ENCODE data around the gene LRIT1.

The LRIT1 gene

DNA sequence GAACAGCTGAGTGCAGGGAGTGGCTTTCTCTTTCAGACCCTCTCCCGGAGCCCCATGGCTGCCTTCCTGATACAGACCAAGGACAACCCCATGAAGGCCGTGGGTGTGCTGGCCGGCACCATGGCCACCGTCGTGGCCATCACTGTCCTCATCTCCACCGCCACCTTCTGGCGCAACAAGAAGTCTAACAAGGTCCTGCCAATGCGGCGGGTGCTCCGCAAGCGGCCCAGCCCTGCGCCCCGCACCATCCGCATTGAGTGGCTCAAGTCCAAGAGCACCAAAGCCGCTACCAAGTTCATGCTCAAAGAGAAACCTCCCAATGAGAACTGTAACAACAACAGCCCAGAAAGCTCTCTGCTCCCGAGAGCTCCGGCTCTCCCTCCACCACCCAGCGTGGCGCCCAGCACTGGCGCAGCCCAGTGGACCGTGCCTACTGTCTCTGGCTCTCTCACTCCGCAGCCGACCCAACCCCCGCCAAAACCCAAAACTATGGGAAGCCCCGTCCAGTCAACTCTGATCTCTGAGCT lies 27.2 kb downstream of the LRIT1 start:
- no peak for DNase-seq (ENCODE audit: low spot score)

DNA sequence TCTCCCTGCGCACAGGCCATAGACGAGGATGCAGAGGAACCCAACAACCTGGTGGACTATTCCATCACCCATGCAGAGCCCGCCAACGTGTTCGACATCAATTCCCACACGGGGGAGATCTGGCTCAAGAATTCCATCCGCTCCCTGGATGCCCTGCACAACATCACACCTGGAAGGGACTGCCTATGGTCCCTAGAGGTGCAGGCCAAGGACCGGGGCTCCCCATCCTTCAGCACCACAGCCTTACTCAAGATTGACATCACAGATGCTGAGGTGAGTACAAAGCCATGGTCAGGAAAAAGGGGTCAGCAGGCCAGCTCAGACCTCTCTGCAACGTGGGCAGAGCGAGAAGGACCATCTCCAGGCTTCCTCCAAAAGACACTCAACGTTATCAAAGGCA lies 28.3 kb downstream of the LRIT1 start:
- DNase-seq (ENCODE audit: low spot score), result no peak

DNA sequence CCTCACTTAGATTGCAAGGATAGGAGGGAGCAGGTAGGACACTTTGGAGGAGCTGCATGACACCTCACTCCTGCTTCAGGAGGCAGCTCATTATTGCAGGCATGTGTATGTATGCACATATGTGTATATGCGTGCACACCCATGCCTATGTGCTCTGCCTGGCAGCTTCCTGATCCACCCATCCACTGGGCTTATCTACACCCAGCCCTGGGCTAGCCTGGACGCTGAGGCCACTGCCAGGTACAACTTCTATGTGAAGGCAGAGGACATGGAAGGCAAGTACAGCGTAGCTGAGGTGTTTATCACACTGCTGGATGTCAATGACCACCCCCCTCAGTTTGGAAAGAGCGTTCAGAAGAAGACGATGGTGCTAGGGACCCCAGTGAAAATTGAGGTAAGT lies 29.3 kb downstream of the LRIT1 start:
- no peak for DNase-seq (ENCODE audit: low spot score)

DNA sequence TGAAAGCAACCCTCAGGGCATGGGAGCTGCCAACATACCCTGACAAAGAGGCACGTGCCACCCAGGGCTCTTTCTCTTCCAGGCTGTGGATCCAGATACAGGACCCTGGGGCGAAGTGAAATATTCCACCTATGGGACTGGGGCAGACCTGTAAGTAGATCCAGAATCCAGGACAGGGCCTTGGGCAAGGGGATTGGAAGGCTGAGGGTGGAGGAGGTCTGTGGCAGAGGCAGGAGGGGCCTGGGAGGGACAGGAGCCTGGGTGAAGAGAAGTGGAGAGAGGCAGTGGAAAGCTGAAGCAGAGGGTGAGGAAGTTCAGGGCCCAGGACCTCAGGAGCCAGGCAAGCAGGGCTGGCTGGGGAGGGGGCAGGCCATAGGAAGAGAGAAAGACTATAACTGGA lies 29.8 kb downstream of the LRIT1 start:
- DNase-seq (ENCODE audit: low spot score), result no peak

DNA sequence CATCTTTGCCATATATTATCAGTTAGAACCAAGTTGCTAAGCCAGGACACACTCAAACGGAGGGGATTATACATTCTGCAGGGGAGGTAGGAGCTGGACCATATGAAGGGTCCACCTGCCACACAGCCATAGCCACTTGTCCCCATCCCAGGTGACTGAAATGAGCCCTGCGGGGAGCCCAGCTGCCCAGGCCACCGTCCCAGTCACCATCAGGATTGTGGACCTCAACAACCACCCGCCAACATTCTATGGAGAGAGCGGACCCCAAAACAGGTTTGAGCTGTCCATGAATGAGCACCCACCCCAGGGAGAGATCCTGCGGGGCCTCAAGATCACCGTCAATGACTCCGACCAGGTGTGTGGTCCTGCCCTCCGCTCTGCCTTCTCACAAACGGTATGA lies 33.3 kb downstream of the LRIT1 start:
- no peak for DNase-seq (ENCODE audit: low spot score)

DNA sequence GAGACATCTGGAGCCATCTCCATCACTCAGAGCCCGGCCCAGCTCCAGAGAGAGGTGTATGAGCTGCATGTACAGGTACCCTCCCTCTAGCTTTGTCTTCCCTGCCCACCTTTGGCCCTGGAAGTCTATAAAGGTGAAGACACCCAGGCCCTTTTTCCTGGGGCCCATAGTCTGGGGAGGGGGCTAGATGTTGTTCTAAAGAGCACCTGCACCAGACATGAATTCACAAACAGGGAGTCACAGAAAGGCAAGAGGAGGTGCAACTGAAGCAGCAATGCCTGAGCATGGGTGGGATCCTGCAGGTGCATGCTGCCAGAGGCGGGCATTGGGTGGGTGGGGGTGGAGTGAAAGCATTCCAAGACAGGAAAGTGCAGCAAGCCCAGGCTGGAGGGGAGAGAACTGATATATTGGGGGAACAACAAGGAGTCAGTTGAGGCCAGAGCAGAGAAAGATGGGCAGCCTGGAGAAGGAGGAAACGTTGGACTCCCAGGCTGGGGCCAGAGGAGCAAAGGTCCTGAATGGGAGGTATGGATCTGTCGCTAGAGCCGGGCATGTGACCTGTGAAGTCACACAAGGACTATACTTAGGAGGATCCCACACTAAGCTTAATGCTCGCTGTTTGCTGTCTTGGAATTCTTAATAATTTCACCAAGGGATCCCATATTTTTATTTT lies 35.4 kb downstream of the LRIT1 start:
- no peak for DNase-seq (ENCODE audit: low spot score)

DNA sequence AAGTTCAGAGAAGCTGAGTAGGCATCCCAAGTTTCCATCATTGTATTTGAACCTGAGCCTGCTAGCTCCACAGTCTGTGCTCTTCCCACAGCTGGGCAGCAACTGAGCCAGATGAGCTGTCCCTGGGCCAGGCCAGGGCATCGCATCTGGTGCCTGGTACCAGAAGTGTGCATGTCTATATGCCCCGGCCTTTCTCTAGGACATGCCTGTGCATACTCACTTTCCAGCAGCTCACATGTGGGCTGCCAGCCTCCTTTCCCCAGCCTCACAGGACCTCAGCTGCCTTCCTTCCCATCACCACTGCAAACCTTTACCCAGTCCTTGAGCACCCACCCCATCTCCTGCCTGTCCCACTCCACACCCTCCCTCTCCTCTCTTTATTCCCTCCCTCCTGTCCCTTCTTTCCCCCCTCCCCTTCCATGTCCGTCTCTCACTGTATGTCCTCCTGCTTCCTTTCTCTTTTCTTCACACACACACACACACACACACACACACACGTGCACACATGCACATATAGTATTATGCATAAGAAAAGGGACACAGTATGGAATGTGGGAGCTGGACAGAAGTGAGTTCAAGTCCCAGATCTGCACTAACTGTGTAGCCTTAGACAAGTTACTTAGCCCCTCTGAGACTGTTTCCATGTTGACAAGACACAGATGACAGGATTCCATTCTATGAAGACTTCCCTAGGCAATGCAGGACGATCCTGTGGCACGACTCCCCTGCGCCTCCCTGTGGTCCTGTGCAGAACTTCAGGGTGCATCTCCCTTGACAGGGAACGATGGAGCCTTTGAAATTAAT lies 36.1 kb downstream of the LRIT1 start:
- DNase-seq (ENCODE audit: low spot score), result peak; percentile 63

DNA sequence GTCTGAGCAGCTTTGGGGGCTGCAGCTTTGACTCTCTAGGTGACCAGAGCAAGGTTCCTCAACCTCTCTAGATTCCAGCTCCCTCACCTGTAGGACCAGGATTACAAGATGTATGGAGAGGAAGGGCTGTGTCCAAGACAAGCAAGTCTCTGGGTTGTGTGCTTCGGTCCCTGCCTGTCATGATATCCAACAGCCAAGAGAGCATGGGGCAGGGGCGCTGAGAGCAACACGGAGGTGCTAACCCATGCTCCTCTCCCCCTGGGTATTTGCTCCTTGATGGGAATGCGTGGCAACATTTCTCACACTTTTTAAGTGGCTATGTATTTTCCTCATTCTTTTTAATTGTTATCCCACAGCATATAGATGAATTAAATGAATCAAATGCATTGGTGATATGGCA lies 36.7 kb downstream of the LRIT1 start:
- no peak for DNase-seq (ENCODE audit: low spot score)

DNA sequence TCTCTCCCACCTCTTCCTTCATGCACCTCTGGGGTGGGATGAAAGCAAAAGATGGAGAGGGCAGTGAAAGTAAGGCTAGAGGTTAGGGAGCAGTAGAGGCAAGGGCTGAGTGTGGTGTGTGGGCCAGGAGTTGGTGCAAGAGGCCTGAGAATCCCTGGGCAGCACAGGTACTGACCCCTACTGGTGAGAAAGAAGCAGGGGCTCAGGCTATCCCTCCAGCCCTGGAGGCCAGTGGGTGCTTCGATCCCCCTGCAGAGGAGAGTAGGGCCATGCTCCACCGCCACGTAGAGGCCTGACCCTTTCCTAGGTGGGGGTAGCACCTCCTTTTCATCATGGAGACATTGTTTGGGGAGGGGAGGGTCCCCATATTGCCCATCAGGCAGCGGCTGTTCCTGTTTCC lies 37.2 kb downstream of the LRIT1 start:
- DNase-seq (ENCODE audit: low spot score), result no peak

DNA sequence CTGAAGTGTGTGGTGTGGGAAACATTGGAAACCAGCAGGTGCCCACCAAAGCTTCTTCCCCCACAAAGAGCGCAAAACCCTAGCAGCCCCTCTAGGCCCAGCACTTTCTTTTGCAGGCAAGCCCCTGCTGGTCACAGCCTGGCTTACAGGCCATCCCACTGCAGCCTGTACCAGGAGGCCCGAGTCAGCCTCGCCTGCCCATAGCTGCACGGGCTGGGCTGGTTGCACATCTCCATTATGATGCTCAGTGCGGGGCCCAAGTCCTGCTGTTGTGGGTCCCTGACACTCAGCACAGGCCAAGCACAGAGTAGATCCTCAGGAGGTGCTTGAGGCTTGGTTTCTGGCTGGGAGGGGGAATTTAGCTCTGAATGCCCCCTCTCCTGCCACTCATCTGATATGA lies 39.0 kb downstream of the LRIT1 start:
- DNase-seq (ENCODE audit: low spot score), result no peak

DNA sequence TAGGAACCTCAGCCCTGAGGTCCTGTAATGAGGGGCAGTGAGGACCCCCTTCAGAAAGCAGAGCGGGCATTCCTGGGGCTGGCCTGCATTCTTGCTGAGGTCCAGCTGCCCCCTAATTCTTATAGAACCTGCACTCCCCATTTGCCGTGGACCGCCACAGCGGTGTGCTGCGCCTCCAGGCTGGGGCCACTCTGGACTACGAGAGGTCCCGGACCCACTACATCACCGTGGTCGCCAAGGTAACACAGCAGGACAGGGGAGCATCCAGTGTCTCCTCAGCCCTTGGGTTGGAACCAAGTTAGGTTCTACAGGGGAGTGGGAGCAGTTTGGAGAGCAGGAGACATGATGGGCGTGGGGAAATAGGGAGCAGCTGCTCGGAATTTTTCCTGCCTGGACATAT lies 39.7 kb downstream of the LRIT1 start:
- no peak for DNase-seq (ENCODE audit: low spot score)

DNA sequence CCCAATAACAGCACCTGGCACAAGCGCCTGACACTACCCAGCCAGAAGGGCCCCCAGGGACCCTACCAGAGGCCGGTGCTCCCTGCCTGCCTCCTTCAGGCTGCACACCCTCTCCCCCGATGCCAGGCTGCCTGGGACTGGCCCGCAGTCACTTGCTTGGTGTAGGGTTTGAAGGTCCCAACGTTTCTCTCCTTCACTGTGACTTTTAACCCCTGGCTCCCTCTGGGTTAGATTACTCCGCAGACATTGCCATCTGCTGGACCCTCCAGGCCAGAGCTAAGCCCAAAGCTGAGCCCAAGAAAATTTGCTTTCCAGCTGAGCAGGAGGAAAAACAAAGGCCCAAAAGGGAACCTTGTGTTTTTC lies 40.1 kb downstream of the LRIT1 start:
- DNase-seq (ENCODE audit: low spot score), result no peak

DNA sequence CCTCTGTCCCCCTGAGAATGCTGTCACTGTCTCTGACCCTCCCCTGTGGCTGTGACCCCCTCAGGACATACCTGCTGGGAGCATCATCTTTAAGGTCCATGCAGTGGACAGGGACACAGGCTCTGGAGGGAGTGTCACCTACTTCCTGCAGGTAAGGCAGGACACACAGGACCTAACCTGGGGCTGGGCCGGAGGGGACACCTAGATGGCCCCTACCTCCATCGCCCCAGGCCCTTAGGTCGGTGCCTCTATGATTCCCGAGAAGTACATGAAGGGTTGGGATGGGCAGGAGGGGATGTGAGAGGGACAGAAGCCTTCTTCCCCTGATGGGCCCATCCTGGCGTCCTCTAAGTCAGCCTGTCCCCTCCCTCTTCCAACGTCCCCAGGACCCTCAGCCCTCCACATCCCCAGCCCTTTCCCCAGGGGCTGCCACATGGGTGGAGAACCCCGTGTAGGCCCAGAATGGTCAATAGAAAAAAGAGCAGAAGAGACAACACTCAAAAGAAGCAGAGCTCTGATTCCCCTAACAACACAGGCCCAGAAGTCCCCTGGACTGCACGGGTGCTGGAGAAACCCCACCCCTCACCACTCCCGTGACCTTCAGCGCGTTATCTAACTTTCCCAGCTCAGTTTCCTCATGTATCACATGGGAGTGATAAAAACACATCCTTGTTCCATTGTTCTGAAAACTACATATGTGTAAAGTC lies 40.7 kb downstream of the LRIT1 start:
- DNase-seq (ENCODE audit: low spot score), result no peak

DNA sequence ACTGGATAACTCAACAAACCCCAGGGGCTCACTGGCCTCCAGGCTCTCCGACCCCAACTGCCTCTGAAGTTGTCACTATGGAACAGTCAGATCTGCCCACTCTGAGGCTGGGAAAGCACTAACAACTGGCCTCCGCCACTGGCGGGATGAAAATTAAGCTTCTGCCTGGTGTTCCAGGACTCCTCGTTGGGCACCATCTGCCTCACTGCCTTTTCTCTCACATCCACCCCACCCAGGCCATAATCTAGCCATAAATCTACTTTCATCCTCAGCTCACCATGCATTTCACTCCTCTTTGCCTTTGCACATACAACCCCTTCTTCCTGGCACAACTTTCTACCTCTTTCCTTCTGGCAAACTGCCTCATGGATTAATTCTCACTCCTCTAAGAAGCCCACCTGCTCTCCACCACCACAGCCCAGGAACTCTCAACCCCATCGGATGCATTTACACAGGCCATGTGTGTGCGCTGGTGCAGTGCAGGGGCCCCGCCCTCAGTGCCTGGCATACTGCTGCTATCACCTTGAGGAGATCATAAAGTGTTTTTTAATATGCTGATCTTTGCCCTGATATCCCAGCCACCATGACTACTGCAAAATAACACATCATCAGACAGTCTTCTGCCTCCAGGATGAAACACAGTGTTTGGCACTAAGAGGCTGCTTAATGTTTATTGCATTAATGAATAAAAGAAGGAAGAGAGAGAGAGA lies 43.0 kb downstream of the LRIT1 start:
- no peak for DNase-seq (ENCODE audit: low spot score)

DNA sequence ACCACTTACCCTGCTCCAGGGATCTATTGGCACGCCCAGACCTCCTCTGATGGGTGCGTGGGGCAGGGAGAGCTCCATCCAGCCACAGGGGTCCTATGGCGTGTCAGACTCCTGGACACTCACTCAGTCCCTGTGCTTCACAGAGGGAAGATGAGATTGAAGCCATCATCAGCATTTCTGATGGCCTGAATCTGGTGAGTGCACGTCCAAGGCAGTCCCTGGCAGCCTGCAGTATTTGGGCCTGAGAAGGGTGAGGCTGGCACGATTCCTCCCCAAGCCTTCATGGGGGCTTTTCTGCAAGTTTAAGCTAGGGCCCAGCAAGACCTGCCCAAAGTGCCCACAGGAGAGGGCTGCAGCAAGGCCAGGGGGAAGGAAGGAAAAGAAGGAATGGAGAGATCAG lies 43.7 kb downstream of the LRIT1 start:
- DNase-seq (ENCODE audit: low spot score), result no peak

DNA sequence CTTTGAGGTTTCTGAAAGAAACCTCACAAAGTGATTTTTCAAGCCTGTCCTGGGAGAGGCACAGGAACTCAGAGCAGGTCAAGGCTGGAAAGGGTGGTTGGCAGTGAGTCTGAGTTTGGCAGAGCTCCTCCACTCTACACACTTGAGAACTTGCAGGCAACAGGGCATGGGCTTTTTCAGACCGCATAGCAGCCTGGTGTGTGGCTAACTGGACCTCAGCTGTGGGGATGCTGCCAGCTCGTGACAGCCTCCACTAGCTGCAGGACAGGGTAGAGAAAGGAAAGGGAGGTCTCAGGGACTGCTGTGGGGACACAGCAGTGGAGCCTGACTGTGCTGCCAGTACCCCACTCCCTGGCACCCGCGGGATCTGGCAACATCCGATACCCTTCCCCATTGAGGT lies 44.4 kb downstream of the LRIT1 start:
- DNase-seq (ENCODE audit: low spot score), result no peak

DNA sequence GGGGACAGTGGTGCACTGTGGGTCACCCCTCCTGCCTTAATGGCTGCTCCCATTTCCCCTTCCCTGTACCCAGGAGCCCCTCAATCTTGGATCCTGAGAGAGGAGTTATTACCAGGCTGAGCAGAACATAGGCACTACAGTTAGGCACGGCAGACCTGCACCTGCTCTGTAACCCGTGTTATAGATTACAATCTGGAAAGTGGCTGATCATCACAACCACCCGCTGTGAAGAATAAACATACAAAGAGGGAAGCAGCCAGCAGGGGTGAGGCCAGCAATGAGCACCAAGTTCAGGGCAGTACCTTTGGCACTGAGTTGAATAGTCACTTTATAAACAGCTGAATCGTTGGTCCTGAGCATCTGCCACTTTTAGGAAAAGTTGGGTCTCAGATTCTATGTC lies 45.3 kb downstream of the LRIT1 start:
- no peak for DNase-seq (ENCODE audit: low spot score)

DNA sequence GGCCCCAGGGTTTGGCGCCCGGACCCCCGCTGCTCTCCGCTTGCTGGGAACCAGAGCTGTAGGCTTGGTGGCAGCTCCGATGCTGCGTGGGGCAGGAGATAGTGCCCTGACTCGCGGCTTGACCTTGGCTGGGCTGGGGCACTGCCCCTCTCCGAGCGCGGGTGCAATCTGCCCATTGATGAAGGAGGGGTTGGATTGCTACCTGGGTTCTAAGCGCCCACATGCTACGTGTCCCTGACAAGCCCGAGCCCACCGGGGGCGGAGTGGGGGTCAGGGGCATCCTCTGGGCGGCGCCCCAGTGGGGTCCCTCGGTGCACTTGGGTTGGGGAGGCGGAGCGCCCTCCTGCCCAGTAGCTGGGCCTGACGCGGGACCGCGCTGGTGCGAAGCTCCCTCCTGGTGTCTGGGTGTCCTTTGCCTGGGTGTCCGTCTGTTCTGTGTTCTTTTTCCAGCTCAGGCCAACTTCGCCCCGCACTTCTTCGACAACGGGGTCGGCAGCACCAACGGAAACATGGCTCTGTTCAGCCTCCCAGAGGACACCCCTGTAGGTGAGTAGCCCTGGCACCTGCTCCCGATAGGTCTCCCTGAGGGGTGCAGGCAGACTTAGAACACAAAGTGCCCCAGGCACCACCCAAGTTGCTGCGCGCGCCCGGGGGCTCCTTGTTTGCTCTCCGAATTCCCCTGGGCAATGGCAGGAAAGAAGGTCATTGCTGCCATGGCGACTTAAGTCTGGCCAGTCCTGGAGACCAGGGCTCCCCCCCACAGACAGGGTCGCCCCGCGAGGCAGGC lies 46.1 kb downstream of the LRIT1 start:
- no peak for DNase-seq (ENCODE audit: low spot score)

DNA sequence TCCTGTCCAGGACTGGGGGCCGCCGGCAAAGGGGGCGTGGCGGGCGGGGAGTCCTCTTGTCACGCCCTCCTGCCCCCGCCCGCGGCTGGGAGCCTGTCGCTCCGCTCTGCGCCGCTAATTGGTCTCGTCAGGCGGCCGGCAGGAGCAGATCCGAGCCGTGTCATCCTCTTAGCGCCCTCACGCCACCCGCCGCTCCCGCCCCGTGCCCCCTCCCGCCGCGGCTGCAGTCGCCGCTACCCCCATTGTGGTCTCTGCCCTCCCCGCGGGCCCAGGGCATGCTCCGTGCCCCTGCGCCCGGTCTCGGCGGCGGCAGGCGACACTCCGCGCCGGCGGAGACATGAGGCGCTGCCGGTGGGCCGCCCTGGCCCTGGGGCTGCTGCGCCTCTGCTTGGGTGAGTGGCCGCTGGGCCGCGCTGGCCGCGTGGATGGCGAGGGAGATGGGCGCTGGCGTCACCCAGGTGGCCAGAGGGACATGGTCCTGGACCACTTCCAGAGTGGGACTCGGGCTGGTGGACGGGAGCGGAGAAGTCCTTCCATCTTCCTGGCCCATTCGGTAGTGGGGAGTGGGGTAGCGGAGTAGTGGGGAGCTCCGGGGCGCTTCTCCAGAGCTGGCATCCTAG lies 46.8 kb downstream of the LRIT1 start, which contains the start of gene CDHR1:
CDHR1 (plus strand) TSS at position 114 of the 620 bp plus-strand sequence; CDS start at position 338, 224 bp downstream.
- DNase-seq (ENCODE audit: low spot score), result no peak

DNA sequence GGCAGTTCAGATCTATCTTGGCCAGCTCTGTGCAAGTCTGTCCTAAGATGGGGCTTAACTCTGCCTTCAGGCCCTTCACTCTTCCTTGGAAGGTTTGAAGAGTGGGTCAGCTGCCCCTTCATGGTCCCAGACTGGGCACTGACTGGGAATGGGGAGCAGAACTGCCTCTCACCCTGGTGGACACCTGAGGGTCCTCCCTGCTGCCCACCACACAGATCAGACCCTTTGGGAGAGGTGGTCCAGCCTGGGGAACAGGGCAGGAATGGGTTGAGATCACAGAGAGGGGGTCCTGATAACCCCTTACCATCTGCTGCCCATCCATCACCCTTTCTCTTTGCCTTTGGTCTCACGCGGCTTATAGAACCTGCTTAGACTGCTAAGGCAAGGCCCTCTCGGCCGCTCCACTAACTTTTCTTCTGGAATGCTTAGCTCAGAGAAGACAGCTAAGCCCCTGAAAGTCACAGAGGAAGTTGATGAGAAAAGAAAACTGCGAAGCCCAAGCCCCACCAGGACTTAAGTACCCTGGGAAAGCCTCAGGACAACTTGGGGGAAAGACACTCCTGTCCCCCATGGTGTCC lies 47.4 kb downstream of the LRIT1 start:
- no peak for DNase-seq (ENCODE audit: low spot score)

DNA sequence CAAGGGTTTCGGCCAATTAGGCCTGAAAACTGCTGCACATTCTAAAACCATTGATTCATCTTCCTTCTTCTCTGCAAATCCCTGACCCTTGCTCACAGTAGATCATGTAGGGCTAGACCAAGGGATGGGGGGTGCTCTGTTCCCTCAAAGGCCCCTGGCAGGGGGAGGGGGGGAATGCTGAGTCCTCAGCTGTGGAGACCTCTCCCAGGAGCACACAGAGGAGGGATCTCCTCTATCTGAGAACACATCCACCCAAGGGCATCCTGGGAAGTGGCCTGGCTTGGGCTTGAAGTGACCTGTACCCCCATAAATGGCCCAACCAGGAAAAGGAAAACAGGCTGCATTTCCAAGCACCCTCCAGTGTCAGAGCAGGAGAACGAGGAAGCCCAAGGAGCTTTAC lies 48.0 kb downstream of the LRIT1 start:
- DNase-seq (ENCODE audit: low spot score), result no peak
